Parathyroid adenoma (tissue), 2 donors: ENCODE data around the gene MARCHF2.
A peak's percentile ranks its signal among the peaks of the same experiment; 100 is the strongest.
"Not testable (repeated sequence)": the region's sequence is repeated elsewhere in the genome, so short reads cannot be mapped to it uniquely, and the experiment has no call there.

ENCODE experiments used
- H2AFZ ChIP-seq: fragments of 300-600 bp; sonication (generic); one replicate; pipeline ENCODE4 v1.7.0; 2017; ENCODE audit warnings: antibody characterized with exemption, mild to moderate bottlenecking
- H3K27ac ChIP-seq: fragments of 300-600 bp; sonication (generic); one replicate; pipeline ENCODE4 v1.7.0; 2017
- H3K27me3 ChIP-seq: fragments of 300-600 bp; sonication (generic); one replicate; pipeline ENCODE4 v1.7.0; 2017; ENCODE audit warnings: low read length; ENCODE audit not compliant: control insufficient read depth, insufficient read depth
- H3K36me3 ChIP-seq: fragments of 300-600 bp; sonication (generic); one replicate; pipeline ENCODE4 v1.7.0; 2017; ENCODE audit warnings: low read length; ENCODE audit not compliant: control insufficient read depth, insufficient read depth
- H3K4me1 ChIP-seq: fragments of 300-600 bp; sonication (generic); one replicate; pipeline ENCODE4 v1.7.0; 2017; ENCODE audit warnings: control low read depth
- H3K4me2 ChIP-seq: fragments of 300-600 bp; sonication (generic); one replicate; pipeline ENCODE4 v1.7.0; 2017; ENCODE audit warnings: low read length
- H3K4me3 ChIP-seq: fragments of 300-600 bp; sonication (generic); one replicate; pipeline ENCODE4 v1.7.0; 2017; ENCODE audit warnings: low read depth, low read length
- H3K79me2 ChIP-seq: fragments of 300-600 bp; sonication (generic); one replicate; pipeline ENCODE4 v1.7.0; 2017; ENCODE audit warnings: control low read depth
- H3K9ac ChIP-seq: fragments of 300-600 bp; sonication (generic); one replicate; pipeline ENCODE4 v1.7.0; 2017; ENCODE audit warnings: mild to moderate bottlenecking
- H3K9me3 ChIP-seq: fragments of 300-600 bp; sonication (generic); one replicate; pipeline ENCODE4 v1.7.0; 2017; ENCODE audit warnings: low read length; ENCODE audit not compliant: control insufficient read depth
- TF ChIP-seq, protein P1 (sequence below): fragments of 300-600 bp; sonication (generic); IDR thresholded peaks from one replicate; pipeline ENCODE4 v1.7.0; 2017; ENCODE audit warnings: antibody characterized with exemption, mild to moderate bottlenecking
- donor health status: primary hyperparathyroidism.

The MARCHF2 gene

GRCh38 chr19:8430650-8431049 is 17.5 kb downstream of the MARCHF2 start:
- TF ChIP-seq, protein P1, sequence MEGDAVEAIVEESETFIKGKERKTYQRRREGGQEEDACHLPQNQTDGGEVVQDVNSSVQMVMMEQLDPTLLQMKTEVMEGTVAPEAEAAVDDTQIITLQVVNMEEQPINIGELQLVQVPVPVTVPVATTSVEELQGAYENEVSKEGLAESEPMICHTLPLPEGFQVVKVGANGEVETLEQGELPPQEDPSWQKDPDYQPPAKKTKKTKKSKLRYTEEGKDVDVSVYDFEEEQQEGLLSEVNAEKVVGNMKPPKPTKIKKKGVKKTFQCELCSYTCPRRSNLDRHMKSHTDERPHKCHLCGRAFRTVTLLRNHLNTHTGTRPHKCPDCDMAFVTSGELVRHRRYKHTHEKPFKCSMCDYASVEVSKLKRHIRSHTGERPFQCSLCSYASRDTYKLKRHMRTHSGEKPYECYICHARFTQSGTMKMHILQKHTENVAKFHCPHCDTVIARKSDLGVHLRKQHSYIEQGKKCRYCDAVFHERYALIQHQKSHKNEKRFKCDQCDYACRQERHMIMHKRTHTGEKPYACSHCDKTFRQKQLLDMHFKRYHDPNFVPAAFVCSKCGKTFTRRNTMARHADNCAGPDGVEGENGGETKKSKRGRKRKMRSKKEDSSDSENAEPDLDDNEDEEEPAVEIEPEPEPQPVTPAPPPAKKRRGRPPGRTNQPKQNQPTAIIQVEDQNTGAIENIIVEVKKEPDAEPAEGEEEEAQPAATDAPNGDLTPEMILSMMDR: no peak
- no peak overlapping the region for H3K9ac ChIP-seq
- H3K9me3 ChIP-seq: no peaks in the 10 kb centered on the region
- no peaks in the 10 kb centered on the region for H3K4me1 ChIP-seq
- H3K27ac ChIP-seq: no peak overlapping the region
- no peaks in the 10 kb centered on the region for H3K27me3 ChIP-seq
- H3K4me2 ChIP-seq: no peak overlapping the region
- H3K79me2 ChIP-seq: no peaks in the 10 kb centered on the region
- H3K36me3 ChIP-seq: no peaks in the 10 kb centered on the region
- H2AFZ ChIP-seq: no peak overlapping the region
- H3K4me3 ChIP-seq: no peak overlapping the region

GRCh38 chr19:8438236-8438635 is 25.1 kb downstream of the MARCHF2 start:
- no peak overlapping the region for H2AFZ ChIP-seq
- H3K4me3 ChIP-seq: no peak overlapping the region
- no peaks in the 10 kb centered on the region for H3K27me3 ChIP-seq
- no peaks in the 10 kb centered on the region for H3K9me3 ChIP-seq
- no peaks in the 10 kb centered on the region for H3K4me1 ChIP-seq
- H3K27ac ChIP-seq: no peak overlapping the region
- H3K79me2 ChIP-seq: no peaks in the 10 kb centered on the region
- H3K4me2 ChIP-seq: no peak overlapping the region
- TF ChIP-seq, protein P1: no peak
- no peaks in the 10 kb centered on the region for H3K36me3 ChIP-seq
- H3K9ac ChIP-seq: no peak overlapping the region

GRCh38 chr19:8441725-8442544 is 28.8 kb downstream of the MARCHF2 start:
- Histone ChIP-seq H3K27me3 (no peaks in the 10 kb centered on the region), H3K9ac (no peak overlapping the region), H3K4me1 (peaks cover 2% of the 10 kb centered on the region), H3K4me2 (no peak overlapping the region), H3K36me3 (no peaks in the 10 kb centered on the region), H3K4me3 (no peak overlapping the region), H3K27ac (no peak overlapping the region), H3K79me2 (peaks cover 18% of the 10 kb centered on the region), H2AFZ (no peak overlapping the region), H3K9me3 (no peaks in the 10 kb centered on the region)
- TF ChIP-seq, protein P1: no peak

DNA sequence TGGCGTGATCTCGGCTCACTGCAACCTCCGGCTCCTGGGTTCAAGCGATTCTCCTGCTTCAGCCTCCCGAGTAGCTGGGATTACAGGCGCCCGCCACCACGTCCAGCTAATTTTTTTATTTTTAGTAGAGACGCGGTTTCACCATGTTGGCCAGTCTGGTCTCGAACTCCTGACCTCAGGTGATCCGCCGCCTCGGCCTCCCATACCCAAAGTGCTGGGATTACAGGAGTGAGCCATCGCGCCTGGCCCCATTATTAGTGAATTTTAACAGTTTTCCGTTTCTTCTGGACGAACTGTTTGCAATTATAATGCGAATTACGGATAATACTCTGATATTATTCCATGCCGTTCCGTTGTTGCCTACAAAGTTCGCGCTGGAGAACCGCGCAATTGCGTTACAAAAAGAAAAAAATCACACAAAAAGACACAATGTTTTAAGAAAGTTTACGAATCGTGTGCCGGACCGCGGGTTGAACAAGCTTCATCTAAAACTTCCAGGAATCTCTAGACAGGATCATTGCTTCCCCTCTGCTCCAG is 31.1 kb downstream of the MARCHF2 start:
- Histone ChIP-seq H3K27ac (peak overlapping the region; percentile 96), H3K79me2 (peaks cover 37% of the 10 kb centered on the region), H3K4me3 (peak overlapping the region; percentile 91), H2AFZ (peak overlapping the region; percentile 93), H3K4me2 (peak overlapping the region; percentile 75), H3K4me1 (peaks cover 10% of the 10 kb centered on the region)
- not testable (repeated sequence) for H3K9ac ChIP-seq, H3K36me3 ChIP-seq, H3K9me3 ChIP-seq, H3K27me3 ChIP-seq

- Histone ChIP-seq H2AFZ (peak within 1 kb of the TSS; percentile 93), H3K27me3 (no peaks in the 10 kb centered on the region), H3K4me1 (peaks cover 10% of the 10 kb centered on the region), H3K4me3 (peak within 1 kb of the TSS; percentile 91), H3K4me2 (peak within 1 kb of the TSS; percentile 79), H3K27ac (peak within 1 kb of the TSS; percentile 96), H3K36me3 (no peaks in the 10 kb centered on the region), H3K9ac (peak within 1 kb of the TSS; percentile 98), H3K79me2 (peaks cover 41% of the 10 kb centered on the region), H3K9me3 (no peaks in the 10 kb centered on the region)
- TF ChIP-seq, protein P1: no peak
Measured at GRCh38 chr19:8444677-8445487, 31.8 kb downstream of the MARCHF2 start, which contains the start of gene HNRNPM. Gene HNRNPM, plus strand, starts transcription at chr19:8444975. Its CDS starts 24 bp downstream, at chr19:8444999.
